Left colon (tissue), 2 donors: ENCODE measurements around the gene RAP2A. TPM values are rescaled to one million over a fixed set of nuclear protein-coding genes. Genes with fewer than 3 reads are reported as not detected.

Experiments
- ATAC-seq: fragments of 200-7000 bp; cut with Tn5 transposase; one replicate; pipeline ENCODE4 v1.9.1; 2020; ENCODE audit warnings: mild to moderate bottlenecking, moderate library complexity
- DNase-seq, 2 donors: peaks; one replicate each; pipeline ENCODE4 v3.0.0-alpha.2; 2020
- intact Hi-C, 2 donors: fragments of 100-400 bp; cut with DNase I in 1 of 2; cut with micrococcal nuclease in 1 of 2; formaldehyde crosslinking; loops; one replicate each; pipeline versions ENCODE4 v1.11.2 to v1.14.0; 2022; cut with DNase I, micrococcal nuclease
- long read RNA-seq: library from polyadenylated mRNA; unstranded; transcript quantifications from one replicate; pipeline ENCODE4 v2.0.0, GENCODE V29; 2021
- total RNA-seq, 2 donors: library from RNA; stranded (reverse); fragmentation: NEBNext Ultra II Directional; extraction: Animal tissue kit (Norgen Biotek cat#: 25700); gene quantifications; one replicate each; pipeline ENCODE4 v1.2.1, GENCODE V29; 2021
- donor health status: DM: no; HTN: no; CAD: no.
- donor health status: DM: yes; HTN: yes; CAD: no.

The RAP2A gene
- total RNA-seq = 10 to 100 TPM; 30.7 to 33.2 TPM
- long read RNA-seq, full-length matches to known transcripts = 10 of 10 reads
- long read RNA-seq, partial matches to known transcripts = 0 of 10 reads
- long read RNA-seq, other reads (novel, unspliced or antisense) = 0 of 10 reads

DNA sequence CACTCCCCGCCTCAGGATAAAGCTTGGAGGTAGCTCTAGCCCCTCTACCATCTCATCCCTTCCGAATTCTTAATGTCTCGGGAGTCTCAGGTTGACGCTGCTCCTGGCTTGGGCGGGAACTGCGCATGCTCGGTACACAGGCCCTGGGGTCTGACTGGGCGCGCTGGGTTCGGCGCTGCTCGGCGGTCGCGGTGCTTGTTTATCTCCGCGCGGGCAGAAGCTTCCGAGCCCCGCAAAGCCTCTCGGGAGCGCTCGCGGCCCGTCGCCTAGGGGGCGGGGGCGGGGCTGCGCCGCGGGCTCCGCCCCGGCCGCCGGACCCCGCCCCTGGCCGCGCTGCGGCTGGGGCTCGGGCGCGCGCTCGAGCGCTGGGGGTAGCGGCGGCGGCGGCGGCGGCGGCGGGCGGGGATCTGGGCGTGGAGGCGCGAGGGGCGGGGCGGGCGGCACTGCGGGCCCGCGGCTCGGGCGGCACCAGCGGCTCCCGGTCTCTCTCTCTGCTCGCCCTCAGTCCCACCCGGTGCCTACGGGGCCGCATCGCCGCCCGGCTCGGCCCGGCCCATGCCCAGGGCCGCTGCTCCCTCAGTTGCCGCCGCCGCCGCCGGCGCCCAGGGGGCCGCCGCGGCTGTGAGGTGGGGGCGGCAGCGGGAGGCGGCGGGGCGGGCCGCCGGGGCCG, at the start of gene RAP2A:
RAP2A (plus strand) TSS at position 443 of the 670 bp plus-strand sequence. CDS start 302 bp downstream, outside the sequence.
- intact Hi-C loops = loop anchor here in 1 of 2 donors (10.0 kb wide), 1 partner anchor 209 kb away; the partner anchor contains the start of gene MBNL2
- DNase-seq = peak; percentile 91 to 94
- peak; percentile 73 for ATAC-seq

DNA sequence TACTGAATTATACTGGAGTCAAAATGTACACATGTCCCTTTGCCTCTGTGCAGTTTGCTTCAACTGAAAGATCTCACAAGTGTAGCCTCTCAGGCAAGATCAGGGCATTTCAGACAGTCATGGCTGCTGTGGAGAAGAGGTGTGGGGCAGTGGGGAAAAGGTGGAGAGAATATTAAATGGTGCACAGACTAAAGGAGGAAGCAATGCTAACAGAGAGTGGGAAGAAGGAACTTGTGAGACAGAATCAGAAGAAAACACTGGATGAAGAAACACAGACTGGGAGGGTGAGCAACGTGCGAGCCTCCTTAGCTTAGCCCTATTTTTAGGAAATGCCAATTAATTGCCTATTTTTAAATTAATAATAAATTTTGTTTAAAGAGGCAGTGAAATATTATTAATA, 49.6 kb upstream of the RAP2A start:
- ATAC-seq (no peak), DNase-seq (no peak)

DNA sequence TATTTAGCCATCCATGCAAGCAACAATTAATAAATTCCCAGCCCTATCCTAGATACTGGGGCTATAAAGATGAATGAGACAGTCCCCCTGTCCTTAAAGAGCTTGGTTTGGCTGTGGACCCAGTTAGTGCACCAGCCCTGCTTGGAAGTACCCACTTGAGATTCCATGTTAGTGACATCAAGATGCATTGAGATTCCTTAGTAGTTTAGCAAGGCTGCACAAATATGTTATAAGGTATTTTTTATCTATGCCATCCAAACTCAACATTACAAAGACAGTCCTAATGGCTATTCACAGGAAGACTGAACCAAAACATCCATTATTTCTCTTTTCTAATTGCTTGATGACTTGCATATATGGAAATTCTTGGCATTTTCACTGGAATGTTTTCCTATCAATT, 48.8 kb upstream of the RAP2A start:
- ATAC-seq (no peak), DNase-seq (no peak)
- intact Hi-C loops = no loop called here

More for the DNA sequence above, 49.6 kb upstream of the RAP2A start:
- intact Hi-C loops = no loop called here

DNA sequence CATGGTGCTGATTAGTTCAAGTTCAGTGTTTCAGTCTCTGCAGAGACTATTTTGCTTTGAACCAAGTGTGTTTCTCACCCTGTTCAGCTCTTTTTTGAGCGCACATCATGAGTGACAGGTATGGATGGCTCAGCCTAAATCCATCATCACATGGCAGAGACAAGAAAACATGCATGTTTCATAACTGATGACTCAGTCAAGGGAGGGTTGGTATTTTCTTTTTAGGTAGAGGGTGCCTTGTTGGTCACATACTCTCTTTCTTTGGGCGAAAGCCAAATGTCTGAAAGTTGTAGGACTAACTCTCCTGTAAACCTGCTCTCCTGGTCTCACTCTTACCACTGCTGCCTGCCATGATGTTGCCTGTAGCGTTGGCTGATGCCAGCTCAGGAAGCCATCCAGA, 48.1 kb upstream of the RAP2A start:
- ATAC-seq (no peak), DNase-seq (no peak)
- intact Hi-C loops = no loop called here

DNA sequence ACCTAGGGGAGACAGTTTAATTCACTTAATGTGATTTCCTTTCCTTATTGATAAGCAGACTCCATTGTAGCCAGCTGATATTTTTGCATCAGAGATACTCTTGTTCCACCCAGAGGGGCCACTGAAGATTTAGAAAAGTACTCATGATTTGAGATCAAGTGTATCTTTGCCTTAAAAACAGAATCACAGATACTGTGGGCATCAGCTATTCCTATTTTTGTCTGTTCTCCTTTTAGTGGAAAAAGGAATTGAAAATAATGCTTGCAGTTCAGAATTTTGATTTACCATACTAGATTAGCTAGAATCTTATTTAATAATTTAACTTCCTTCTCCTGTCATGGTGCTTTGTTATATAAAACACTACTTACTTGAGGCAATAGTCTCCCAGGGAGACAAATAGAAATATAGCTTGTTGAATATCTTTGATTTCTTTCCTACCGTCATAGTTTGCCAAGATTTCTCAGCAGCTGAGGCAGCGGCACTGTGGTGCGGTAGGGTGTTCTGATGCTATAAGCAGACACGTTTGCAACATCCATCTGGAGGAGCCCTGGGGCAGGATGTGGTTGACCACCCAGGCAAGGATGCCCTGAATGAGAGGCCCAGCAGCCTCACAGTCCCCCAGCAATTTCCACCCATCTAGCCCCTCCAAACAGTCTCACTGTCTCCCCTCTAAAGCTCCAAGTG, 47.0 kb upstream of the RAP2A start:
- intact Hi-C loops = no loop called here
- no peak for ATAC-seq
- DNase-seq = no peak

DNA sequence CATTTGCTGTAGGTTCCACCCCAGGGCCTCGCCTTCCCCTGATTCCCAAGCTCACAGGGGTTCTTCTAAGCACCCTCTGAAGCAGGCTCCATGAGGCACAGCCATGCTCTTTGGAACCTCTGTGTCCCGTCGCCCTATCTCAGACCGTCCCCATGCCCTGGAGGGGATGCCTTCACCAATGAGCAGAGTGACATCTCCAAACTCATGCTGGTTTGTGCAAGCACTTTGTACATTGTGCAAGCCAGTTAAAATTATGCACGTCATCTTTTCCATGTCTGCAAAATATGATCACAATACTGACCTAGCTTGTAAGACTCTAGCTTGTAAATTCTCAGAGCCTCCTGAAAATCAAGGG, 46.5 kb upstream of the RAP2A start:
- ATAC-seq (no peak), DNase-seq (no peak)
- intact Hi-C loops = no loop called here

DNA sequence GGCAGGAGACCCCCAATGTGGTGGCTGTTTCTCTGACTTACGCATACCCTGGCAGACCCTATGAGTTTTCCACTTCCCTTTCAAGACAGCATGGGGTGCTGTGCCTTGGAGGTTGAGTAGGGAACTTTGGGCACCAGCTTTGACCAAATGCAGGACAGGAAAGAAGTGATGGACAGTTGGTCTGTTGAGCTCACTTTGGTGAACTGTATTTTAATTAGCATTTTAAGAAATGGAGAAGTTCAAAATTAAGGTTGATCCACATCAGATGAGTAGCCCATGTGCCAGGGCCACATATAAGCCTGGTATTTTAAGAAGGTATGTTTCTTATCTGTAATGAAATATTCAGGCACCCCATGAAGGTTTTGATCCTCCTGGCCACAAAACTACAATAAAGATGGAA, 46.1 kb upstream of the RAP2A start:
- intact Hi-C loops = no loop called here
- no peak for ATAC-seq
- DNase-seq = no peak

DNA sequence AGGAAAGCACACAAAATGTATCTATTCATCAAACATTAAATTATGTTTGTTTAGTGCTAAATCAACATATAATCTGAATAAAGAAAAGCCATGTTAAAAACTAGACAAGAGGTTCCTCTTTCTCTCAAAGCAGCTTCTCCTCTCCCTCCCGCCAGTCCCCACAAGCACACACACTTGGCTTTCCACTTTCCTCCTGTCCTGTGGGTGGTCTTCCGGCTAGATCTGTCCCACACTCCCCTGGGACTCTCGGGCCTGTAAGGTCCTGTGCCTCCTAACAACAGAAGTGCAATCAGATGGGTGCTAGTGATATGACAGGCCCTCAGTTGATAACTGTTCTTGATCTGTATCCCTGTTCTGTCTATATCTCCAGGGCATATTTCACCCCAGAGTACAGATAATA, 45.6 kb upstream of the RAP2A start:
- ATAC-seq (no peak), DNase-seq (no peak)
- intact Hi-C loops = no loop called here

DNA sequence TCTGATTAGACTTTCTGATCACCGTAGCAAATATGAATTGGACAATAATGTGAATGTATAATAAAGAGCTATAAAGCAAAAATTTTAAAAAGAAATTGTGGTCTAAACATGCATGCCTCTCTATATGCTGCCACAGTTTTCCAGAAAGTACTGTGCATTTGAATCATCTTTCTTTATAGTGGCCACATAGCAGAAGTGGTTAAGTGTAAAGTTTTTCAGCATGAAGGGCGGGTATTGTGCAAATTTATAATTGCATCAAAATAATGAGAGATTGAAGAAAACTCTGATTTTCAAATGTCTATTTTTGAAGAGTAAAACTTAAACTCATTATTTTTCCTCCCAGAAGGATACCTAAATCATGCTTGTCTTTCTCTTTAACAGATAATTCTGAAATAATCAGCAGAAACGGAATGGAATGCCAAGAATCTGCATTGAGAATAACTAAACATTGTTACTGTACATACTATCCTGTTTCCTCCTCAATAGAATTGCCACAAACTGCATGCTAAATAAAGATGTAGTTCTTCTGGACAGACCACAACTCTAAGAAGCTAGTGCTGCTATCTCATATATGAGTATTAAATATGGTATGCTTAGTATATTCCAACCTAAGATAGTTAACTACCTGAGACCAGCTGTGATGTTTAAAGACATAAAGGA, 42.9 kb upstream of the RAP2A start:
- ATAC-seq (no peak), DNase-seq (no peak)
- intact Hi-C loops = no loop called here

DNA sequence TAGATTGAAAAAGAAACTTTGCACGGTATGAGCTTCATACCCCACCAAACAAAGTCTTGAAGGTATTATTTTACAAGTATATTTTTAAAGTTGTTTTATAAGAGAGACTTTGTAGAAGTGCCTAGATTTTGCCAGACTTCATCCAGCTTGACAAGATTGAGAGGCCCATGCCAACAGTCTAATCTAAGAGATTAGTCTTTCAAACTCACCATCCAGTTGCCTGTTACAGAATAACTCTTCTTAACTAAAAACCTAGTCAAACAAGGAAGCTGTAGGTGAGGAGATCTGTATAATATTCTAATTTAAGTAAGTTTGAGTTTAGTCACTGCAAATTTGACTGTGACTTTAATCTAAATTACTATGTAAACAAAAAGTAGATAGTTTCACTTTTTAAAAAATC, 41.9 kb upstream of the RAP2A start:
- intact Hi-C loops = no loop called here
- DNase-seq = no peak

DNA sequence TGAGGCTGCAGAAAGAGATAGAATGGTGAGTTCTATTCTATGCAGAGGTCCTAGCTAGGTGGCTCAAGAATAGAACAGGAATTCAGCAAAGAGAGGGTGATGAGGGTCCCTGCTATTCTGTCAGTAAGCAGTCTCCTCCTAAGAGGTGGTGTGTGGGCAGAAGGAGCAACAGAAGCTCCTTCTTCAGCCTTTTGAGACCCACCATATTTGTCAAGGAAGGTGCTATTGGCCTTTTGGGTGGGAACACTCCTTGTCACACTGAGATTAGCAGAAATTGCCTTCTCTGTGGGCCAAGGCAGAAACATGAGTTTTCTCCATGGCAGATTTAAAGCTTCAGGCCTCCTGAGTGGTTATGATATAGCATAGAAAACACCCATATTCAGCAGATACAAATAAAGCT, 39.4 kb upstream of the RAP2A start:
- intact Hi-C loops = no loop called here
- DNase-seq (no peak), ATAC-seq (no peak)

More for the DNA sequence above, 41.9 kb upstream of the RAP2A start:
- ATAC-seq = no peak

DNA sequence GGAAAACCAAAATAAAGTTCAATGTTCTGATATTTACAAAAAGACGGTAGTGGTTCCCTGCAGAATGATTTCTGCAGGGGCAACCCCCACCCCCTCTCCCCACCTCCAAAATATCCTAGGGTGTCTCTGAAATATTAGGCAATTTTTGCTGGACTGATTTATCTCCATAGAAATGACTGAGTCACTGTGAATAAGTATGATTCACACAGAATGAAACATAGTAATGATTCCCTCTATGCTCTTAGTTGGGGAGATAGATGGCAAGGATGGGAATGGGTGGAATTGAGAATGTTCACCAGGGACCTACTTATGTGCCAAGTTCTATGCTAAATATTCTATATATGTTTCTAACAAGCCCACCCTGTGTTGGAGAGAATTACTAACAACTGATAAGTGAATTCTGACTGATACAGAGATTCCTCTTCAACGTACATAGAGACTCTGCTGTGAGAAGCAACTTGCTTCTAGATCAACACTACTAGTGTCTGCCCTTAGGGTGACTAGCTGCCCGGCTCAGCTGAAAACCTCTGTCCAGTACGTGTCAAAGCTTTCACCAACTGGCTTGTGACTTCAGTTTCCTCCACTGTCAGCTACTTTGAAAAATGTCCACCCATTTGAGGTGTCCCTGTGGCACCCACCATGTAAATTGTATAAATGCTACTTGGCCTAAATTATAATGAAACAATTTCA, 38.4 kb upstream of the RAP2A start:
- DNase-seq (no peak), ATAC-seq (no peak)
- intact Hi-C loops = no loop called here

DNA sequence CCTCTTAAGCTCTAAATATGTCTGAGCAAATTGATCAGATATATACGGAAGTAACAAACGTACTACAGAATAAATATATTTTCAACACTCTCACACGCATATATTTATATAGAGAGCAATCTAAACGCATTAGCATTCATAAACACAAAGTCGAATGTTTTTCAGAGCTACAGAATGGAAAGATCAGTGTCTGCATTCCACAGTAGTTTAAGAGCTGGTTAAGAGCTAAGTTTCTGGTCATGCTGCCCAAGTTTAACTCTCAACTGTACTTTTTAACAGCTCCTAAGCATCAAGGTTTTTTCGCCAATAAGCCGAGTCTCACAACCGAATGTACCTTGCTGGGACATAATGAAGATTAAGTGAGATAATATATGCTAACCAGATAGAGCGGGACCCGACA, 36.7 kb upstream of the RAP2A start:
- intact Hi-C loops = no loop called here
- no peak for DNase-seq
- ATAC-seq = no peak

DNA sequence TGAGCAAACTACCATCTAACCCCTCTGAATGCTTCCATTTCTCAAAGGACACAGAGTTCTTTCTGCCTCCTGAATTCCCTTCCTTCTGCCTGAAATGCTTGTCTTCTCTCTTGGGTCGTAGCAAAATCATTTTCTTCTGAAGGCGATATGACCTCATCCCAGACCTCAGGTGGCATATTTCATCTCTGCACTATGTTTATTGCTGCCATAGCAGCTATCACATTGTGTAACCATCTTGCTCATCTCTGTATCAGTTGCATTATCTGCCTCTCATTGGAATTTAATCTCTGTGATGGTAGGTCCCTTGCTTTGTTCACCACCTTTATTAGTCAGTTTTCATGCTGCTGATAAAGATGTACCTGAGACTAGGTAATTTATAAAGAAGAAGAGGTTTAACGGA, 32.5 kb upstream of the RAP2A start:
- intact Hi-C loops = no loop called here
- ATAC-seq = no peak
- DNase-seq = no peak

DNA sequence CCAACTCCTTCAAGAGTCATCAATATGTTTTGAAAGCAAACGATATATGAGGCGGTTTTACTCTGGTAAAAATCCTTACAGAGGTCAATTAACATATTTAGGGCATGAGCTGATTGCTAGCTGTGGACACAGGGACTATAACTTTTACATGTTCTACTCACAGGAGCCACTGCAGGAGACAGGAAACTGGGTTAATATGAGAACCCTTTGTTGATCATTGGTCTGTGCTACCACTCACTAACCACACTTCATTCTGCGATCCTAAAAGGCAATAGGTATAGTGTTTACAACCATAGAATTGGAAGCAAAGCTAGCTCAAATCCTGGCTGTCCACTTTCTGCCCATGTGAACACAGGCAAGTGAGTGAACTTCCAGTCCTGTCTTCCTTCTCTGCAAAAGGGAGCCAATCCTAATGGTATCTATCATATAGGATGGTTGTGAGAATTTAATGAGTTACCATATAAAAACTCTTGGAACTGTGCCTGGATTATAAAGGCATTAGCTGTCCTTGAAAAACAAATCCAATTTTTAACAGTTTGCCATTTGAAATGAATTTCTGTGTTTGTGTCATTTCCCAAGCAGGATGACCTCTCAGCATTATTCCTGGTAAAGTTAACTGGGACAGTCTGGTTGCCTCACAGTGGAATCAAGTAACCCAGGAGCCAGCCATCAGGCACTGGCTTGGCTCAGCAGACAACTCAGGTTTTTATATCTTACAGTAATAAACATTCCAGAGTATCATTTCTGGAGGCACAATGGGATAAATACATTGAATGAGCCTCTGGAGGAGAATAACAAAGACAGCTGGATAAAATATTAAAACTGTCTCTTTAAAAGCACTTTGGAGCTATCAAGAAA, 29.8 kb upstream of the RAP2A start:
- peak; percentile 26 for ATAC-seq
- intact Hi-C loops = no loop called here
- no peak for DNase-seq

DNA sequence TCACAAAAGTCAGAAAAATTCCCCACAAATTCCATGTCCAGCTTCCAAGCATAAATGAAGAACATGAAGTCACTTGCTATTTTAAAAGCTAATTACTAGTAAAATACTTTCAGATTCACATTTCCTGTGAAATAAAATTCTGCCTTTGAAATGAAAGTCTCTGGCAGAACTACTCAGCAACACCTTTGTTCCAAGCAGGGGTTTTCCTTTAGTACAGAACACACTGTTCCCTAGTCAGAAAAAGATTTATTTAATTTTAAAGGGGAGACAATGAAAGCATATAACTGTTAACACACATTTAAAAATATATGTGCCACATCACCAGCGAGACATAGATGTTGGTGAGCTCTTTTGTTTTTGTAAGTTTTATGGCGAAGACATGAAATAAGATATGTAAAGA, 26.4 kb upstream of the RAP2A start:
- ATAC-seq = no peak
- intact Hi-C loops = no loop called here
- DNase-seq = no peak

DNA sequence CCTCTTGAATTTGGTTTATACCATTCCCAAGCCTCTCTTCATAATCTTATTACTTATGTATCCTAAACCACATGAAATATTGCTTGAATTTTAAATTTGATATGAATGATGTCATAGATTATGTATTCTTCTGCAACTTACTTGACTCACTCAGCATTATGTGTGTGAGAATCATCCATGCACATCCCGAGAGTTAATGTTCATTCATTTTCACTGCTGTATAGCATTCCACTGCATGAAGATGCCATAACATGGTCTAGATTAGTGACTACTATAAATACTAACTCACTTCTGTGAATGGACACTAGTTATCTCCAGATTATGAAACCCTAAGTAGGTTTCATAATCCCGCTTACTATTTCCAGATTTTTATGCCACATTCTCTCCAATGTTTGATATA, 25.0 kb upstream of the RAP2A start:
- ATAC-seq = no peak
- intact Hi-C loops = no loop called here
- DNase-seq = no peak

DNA sequence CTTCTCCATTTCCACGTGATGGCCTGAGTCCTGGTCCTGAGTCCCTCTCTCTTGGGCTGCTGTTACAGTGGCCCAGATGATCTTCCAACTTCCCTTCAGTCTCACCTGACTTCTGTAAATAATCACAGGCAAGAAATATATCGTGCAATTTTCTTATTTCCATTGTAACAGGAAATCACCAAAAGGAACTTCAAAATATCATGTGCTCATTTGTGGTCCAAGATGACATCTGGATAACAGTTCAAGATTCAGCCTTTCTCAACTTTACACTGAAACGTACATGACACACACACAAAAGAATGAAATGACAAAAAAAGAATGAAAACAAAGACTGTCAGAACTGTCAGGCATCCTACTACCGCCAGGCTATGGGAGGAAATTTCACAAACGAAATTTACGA, 22.0 kb upstream of the RAP2A start:
- no peak for ATAC-seq
- DNase-seq = no peak
- intact Hi-C loops = no loop called here

DNA sequence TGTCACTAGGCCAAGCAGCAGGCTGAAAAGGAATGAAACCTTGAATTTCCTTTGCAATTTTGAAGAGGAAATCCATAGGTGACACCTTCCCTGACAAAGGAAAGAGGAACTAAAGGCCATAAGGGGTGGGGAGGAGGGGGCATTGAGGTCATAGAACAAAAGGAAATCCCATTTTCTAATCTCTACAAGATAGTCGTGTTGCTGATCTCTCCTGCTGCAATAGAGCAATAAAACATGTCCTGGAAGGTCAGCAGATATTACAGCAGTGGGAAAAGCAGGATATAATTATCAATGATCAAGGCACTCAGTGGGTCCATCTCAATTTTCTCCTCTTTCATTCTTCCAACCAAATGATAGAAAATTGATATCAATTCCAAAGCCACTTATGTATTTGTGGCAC, 20.3 kb upstream of the RAP2A start:
- intact Hi-C loops = no loop called here
- DNase-seq (no peak), ATAC-seq (peak; percentile 81)
